NCI-H524 (cell line): Measurements from ENCODE around the gene SERPINB12.

Experiments used
- DNase-seq, 2 experiments: peaks; one replicate each; lab custom pipeline; 2025; lab: John Stamatoyannopoulos, UW

The SERPINB12 gene

GRCh38 chr18:63603772-63604171 is 61.6 kb downstream of the SERPINB12 start:
- DNase-seq = no peak

- DNase-seq = peak; percentile 79 to 94
These were observed 62.8 kb downstream of the SERPINB12 start for GRCh38 chr18:63604791-63605567.

GRCh38 chr18:63606526-63606925 is 64.4 kb downstream of the SERPINB12 start:
- no peak for DNase-seq

GRCh38 chr18:63613420-63613819 is 71.3 kb downstream of the SERPINB12 start:
- DNase-seq = no peak

- peak in 1 of 2 experiments; percentile 93 for DNase-seq
These were observed 75.1 kb downstream of the SERPINB12 start for GRCh38 chr18:63617049-63617914.

GRCh38 chr18:63617915-63618234 is 75.7 kb downstream of the SERPINB12 start:
- DNase-seq = no peak
